HG02870 (cell line): ENCODE measurements around the gene NUBPL.

Experiments used
- ATAC-seq: cut with Tn5 transposase; IDR thresholded peaks from one replicate; pipeline ENCODE4 v1.9.1; 2021; ENCODE audit warnings: mild to moderate bottlenecking, moderate library complexity; ENCODE audit not compliant: unreplicated experiment

NUBPL gene

DNA sequence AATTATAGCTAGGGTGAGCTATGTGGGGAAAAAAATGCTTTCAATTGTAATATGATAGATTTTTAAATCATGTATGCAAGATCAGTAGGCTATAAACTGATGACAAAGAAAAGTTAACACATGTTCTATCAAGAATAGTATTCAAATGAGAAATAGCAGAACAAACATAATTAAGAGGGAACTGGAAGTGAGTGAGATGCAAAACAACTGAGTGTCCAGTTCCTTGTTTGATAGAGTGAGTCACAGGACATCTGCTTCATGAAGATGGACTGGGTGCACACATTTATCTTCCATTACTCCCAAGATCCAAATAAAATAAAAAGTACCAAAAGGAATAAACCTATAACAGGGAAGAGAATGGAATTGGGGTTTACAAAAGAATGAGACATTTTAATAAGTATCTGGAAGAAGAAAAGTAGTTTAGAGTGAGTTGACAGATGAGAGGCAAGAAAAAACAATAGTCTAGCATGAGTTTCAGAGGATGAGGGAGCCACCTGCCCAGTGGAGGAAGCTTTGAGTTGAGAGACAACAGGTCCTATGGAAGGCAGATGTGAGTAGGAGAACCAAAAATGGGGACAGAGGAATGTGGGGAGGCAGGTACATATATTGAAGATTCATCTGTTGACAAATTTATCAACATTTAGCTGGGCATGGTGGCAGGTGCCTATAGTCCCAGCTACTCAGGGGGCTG lies 337.8 kb downstream of the NUBPL start:
- no peak for ATAC-seq

DNA sequence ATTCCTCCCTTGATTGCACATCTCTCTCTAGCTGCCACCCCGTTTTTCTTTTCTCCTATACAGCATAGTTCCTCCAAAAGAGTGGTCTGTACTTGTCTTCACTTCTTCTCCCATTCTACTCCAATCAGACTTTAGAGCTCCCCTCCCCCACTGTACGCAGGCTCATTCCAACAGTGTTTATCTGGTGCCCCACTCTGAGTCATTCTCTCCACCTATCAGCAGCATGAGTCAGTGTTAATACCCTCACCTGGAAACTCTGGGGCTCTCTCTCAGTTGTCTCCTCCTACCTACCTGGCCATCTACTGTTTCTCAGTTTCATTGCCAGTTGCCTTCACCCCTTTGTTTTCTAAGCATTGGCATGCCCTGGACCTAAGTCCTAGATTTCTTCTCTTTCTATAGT lies 340.8 kb downstream of the NUBPL start:
- no peak for ATAC-seq

- no peak for ATAC-seq
These were observed 341.9 kb downstream of the NUBPL start for GRCh38 chr14:31902945-31903646.

DNA sequence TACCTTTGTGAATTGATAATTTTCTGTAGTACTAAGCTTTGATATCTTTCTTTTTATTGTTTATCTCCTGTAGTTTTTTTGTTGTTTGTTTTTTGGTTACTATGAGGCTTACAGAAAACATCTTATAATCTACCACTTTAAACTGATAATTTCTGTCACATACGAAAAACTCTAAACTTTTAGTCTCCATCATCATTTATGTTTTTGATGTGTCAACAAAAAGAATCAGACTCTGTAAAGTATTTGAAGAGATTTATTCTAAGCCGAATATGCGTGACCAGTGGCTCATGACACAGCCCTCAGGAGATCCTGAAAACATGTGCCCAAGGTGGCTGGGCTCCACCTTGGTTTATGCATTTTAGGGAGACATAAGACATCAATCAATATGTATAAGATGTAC lies 348.8 kb downstream of the NUBPL start:
- ATAC-seq, result no peak
